HAP-1 (cell line): ENCODE results near the gene MAGED2.
A peak's percentile ranks its signal among the peaks of the same experiment; 100 is the strongest.

Experiments
- DNase-seq, 2 experiments: peaks; one replicate each; pipeline ENCODE4 v3.0.0-alpha.2; 2016 to 2020; ENCODE audit warnings: low spot score in 2 of 2
- H3K27me3 ChIP-seq: fragments of 250-450 bp; sonication (Bioruptor Pico); 2 replicates; pipeline ENCODE4 v1.5.1; 2020; ENCODE audit warnings: low read depth, mild to moderate bottlenecking, moderate library complexity
- H3K36me3 ChIP-seq: fragments of 250-450 bp; sonication (Bioruptor Pico); replicated peaks from 2 replicates; pipeline ENCODE4 v1.5.1; 2020; ENCODE audit warnings: mild to moderate bottlenecking
- H3K4me1 ChIP-seq: fragments of 250-450 bp; sonication (Bioruptor Pico); 2 replicates; pipeline ENCODE4 v1.5.1; 2020; ENCODE audit warnings: mild to moderate bottlenecking
- H3K4me3 ChIP-seq: fragments of 250-450 bp; sonication (Bioruptor Pico); 2 replicates; pipeline ENCODE4 v1.5.1; 2020; ENCODE audit warnings: mild to moderate bottlenecking, moderate library complexity
- H3K9me3 ChIP-seq: fragments of 250-450 bp; sonication (Bioruptor Pico); 2 replicates; pipeline ENCODE4 v1.5.1; 2020; ENCODE audit warnings: mild to moderate bottlenecking, moderate library complexity
- in situ Hi-C: fragments of 300-500 bp; cut with MboI; formaldehyde crosslinking; loops from 3 replicates; pipeline ENCODE4 v1.14.3; 2020; ENCODE audit warnings: low sequenced_read_pairs, inconsistent platforms, mixed read lengths

Gene MAGED2

GRCh38 chrX:54808109-54808604, 612 bp downstream of the MAGED2 start:
- DNase-seq, result peak; percentile 69 to 93
- Histone ChIP-seq H3K4me3 (peak overlapping the region; percentile 58), H3K9me3 (no peaks in the 10 kb centered on the region), H3K4me1 (peaks cover 9% of the 10 kb centered on the region), H3K27me3 (0 out of 2 replicates have a peak, but pooled peaks cover 4% of the 10 kb centered on the region), H3K36me3 (peaks cover 36% of the 10 kb centered on the region)
- in situ Hi-C loops, result loop anchor here (25.0 kb wide), 1 partner anchor 446 kb away; the partner anchor contains the start of gene WNK3

GRCh38 chrX:54808605-54809483, 1.3 kb downstream of the MAGED2 start:
- Histone ChIP-seq H3K4me3 (peak overlapping the region; percentile 58), H3K4me1 (peaks cover 9% of the 10 kb centered on the region), H3K36me3 (peaks cover 43% of the 10 kb centered on the region), H3K27me3 (0 out of 2 replicates have a peak, but pooled peaks cover 4% of the 10 kb centered on the region), H3K9me3 (no peaks in the 10 kb centered on the region)
- in situ Hi-C loops, result loop anchor here (25.0 kb wide), 1 partner anchor 447 kb away; the partner anchor contains the start of gene WNK3
- peak; percentile 97 to 99 for DNase-seq

- in situ Hi-C loops, result loop anchor here (25.0 kb wide), 1 partner anchor 448 kb away; the partner anchor contains the start of gene WNK3
- H3K36me3 ChIP-seq, result peaks cover 60% of the 10 kb centered on the region
- H3K4me3 ChIP-seq, result no peak overlapping the region
- DNase-seq, result no peak
- H3K27me3 ChIP-seq, result 0 out of 2 replicates have a peak, but pooled peaks cover 4% of the 10 kb centered on the region
- H3K4me1 ChIP-seq, result peaks cover 15% of the 10 kb centered on the region
- no peaks in the 10 kb centered on the region for H3K9me3 ChIP-seq
These were observed 3.0 kb downstream of the MAGED2 start for GRCh38 chrX:54810532-54810931.

GRCh38 chrX:54811301-54811885, 3.8 kb downstream of the MAGED2 start:
- Histone ChIP-seq H3K4me1 (peaks cover 15% of the 10 kb centered on the region), H3K9me3 (no peaks in the 10 kb centered on the region), H3K4me3 (no peak overlapping the region), H3K36me3 (peaks cover 68% of the 10 kb centered on the region), H3K27me3 (0 out of 2 replicates have a peak, but pooled peaks cover 2% of the 10 kb centered on the region)
- in situ Hi-C loops, result loop anchor here (25.0 kb wide), 1 partner anchor 449 kb away; the partner anchor contains the start of gene WNK3
- no peak for DNase-seq

- Histone ChIP-seq H3K36me3 (peaks cover 68% of the 10 kb centered on the region), H3K4me1 (peaks cover 13% of the 10 kb centered on the region), H3K4me3 (no peak overlapping the region), H3K9me3 (no peaks in the 10 kb centered on the region), H3K27me3 (no peaks in the 10 kb centered on the region)
- DNase-seq, result no peak
- in situ Hi-C loops, result loop anchor here (25.0 kb wide), 1 partner anchor 450 kb away; the partner anchor contains the start of gene WNK3
These were observed 4.8 kb downstream of the MAGED2 start for GRCh38 chrX:54812306-54812705.

GRCh38 chrX:54817220-54817820, 9.8 kb downstream of the MAGED2 start:
- H3K9me3 ChIP-seq, result no peaks in the 10 kb centered on the region; the same call in 1 of the 2 replicates
- in situ Hi-C loops, result loop anchor here (25.0 kb wide), 1 partner anchor 455 kb away; the partner anchor contains the start of gene WNK3
- DNase-seq, result no peak

GRCh38 chrX:54818221-54818620, 10.7 kb downstream of the MAGED2 start:
- DNase-seq, result no peak
- H3K9me3 ChIP-seq, result no peaks in the 10 kb centered on the region; the same call in 1 of the 2 replicates
- no peaks in the 10 kb centered on the region for H3K27me3 ChIP-seq
- H3K36me3 ChIP-seq, result peaks cover 31% of the 10 kb centered on the region
- in situ Hi-C loops, result loop anchor here (25.0 kb wide), 1 partner anchor 456 kb away; the partner anchor contains the start of gene WNK3
- peaks cover 5% of the 10 kb centered on the region for H3K4me1 ChIP-seq
- no peak overlapping the region for H3K4me3 ChIP-seq

More at GRCh38 chrX:54817220-54817820, 9.8 kb downstream of the MAGED2 start:
- H3K27me3 ChIP-seq, result no peaks in the 10 kb centered on the region
- peaks cover 5% of the 10 kb centered on the region for H3K4me1 ChIP-seq
- H3K4me3 ChIP-seq, result no peak overlapping the region
- H3K36me3 ChIP-seq, result peaks cover 40% of the 10 kb centered on the region

- no peak overlapping the region for H3K4me3 ChIP-seq
- in situ Hi-C loops, result loop anchor here (25.0 kb wide), 1 partner anchor 457 kb away; the partner anchor contains the start of gene WNK3
- H3K9me3 ChIP-seq, result no peaks in the 10 kb centered on the region; the same call in 1 of the 2 replicates
- H3K4me1 ChIP-seq, result peaks cover 5% of the 10 kb centered on the region
- H3K36me3 ChIP-seq, result peaks cover 21% of the 10 kb centered on the region
- no peak for DNase-seq
- no peaks in the 10 kb centered on the region for H3K27me3 ChIP-seq
These were observed 11.7 kb downstream of the MAGED2 start for GRCh38 chrX:54819201-54819600.

GRCh38 chrX:54820737-54821136, 13.2 kb downstream of the MAGED2 start:
- no peak for DNase-seq
- Histone ChIP-seq H3K27me3 (no peaks in the 10 kb centered on the region), H3K9me3 (no peaks in the 10 kb centered on the region; the same call in 1 of the 2 replicates), H3K4me1 (no peaks in the 10 kb centered on the region), H3K36me3 (peaks cover 6% of the 10 kb centered on the region), H3K4me3 (no peak overlapping the region)
- in situ Hi-C loops, result loop anchor here (25.0 kb wide), 1 partner anchor 458 kb away; the partner anchor contains the start of gene WNK3

GRCh38 chrX:54821310-54821709, 13.8 kb downstream of the MAGED2 start:
- H3K4me3 ChIP-seq, result no peak overlapping the region
- no peak for DNase-seq
- H3K27me3 ChIP-seq, result no peaks in the 10 kb centered on the region
- no peaks in the 10 kb centered on the region for H3K4me1 ChIP-seq
- H3K36me3 ChIP-seq, result no peaks in the 10 kb centered on the region; the same call in 1 of the 2 replicates
- in situ Hi-C loops, result loop anchor here (25.0 kb wide), 1 partner anchor 459 kb away; the partner anchor contains the start of gene WNK3
- no peaks in the 10 kb centered on the region; the same call in 1 of the 2 replicates for H3K9me3 ChIP-seq

- DNase-seq, result no peak
- H3K4me1 ChIP-seq, result no peaks in the 10 kb centered on the region
- no peak overlapping the region for H3K4me3 ChIP-seq
- no peaks in the 10 kb centered on the region; the same call in 1 of the 2 replicates for H3K9me3 ChIP-seq
- in situ Hi-C loops, result loop anchor here (25.0 kb wide), 1 partner anchor 462 kb away; the partner anchor contains the start of gene WNK3
- no peaks in the 10 kb centered on the region for H3K36me3 ChIP-seq
- H3K27me3 ChIP-seq, result no peaks in the 10 kb centered on the region
These were observed 16.6 kb downstream of the MAGED2 start for GRCh38 chrX:54824195-54824594.

GRCh38 chrX:54824722-54825121, 17.2 kb downstream of the MAGED2 start:
- H3K36me3 ChIP-seq, result no peaks in the 10 kb centered on the region
- H3K4me3 ChIP-seq, result no peak overlapping the region
- in situ Hi-C loops, result loop anchor here (25.0 kb wide), 1 partner anchor 462 kb away; the partner anchor contains the start of gene WNK3
- no peak for DNase-seq
- H3K4me1 ChIP-seq, result no peaks in the 10 kb centered on the region
- no peaks in the 10 kb centered on the region; the same call in 1 of the 2 replicates for H3K9me3 ChIP-seq
- no peaks in the 10 kb centered on the region for H3K27me3 ChIP-seq
